GM18873 (cell line): ENCODE results near the gene ATP1A3.
"Not testable (repeated sequence)": the region's sequence is repeated elsewhere in the genome, so short reads cannot be mapped to it uniquely, and the experiment has no call there.

Source experiments
- ATAC-seq: cut with Tn5 transposase; IDR thresholded peaks from one replicate; pipeline ENCODE4 v1.9.1; 2021; ENCODE audit warnings: mild to moderate bottlenecking, moderate library complexity, moderate number of reproducible peaks; ENCODE audit not compliant: unreplicated experiment, low FRiP score

The ATP1A3 gene

DNA sequence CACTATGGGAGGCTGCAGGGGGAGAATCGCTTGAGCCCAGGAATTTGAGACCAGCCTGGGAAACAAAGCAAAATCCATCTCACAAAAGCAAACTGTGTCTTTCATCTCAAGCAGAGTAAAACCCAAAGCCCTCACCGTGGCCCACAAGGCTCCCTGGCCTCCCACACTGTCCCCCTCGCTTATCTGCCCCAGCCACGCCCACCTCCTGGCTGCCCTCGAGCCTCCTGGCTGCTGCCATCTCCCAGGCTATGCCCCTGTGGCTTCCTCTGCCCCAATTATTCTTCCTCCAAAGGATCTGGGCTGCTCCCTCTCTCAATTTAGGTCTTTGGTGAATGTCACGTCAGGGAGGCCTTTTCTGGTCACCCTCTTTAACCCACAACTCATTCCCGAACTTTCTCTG lies 38.5 kb downstream of the ATP1A3 start:
- ATAC-seq: no peak

DNA sequence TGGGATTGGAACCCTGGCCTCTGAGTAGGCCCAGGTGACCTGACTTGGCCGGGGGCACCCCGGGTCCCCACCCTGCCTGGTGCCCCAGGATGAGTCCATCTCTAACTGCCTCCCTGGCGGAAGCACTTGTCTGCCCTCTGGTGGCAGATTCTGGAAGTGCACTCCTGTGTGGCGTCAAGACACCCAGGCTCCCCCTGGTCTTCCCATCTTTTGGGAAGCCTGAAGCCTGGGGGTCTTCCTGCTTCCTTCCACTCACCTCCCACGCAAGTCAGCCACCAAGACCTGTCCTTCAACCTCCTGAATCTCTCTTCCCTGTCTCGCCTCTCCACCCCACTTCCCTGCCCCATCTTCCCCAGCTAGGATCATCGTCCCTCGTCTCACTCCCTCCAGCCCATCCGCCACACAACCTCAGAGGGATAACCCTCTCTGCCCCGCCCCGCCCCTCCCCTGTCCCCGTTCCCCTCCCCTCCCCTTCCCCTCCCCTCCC lies 42.3 kb downstream of the ATP1A3 start:
- ATAC-seq: no peak

DNA sequence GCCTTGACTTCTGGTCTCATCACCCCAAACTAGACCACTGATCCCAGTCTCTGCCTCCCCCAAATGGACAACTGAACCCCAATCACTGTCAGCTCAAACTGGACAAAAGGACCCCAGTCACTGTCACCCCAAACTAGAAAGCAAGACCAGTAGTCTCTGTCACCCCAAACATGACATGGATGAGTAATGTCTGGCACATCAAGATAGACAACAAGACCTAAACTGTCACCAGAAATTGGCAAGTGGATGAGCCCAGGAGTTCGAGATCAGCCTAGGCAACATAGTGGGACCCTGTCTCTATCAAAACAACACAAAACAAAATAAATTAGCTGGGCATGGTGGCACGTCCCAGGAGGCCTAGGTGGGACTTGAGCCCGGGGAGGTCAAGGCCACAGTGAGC lies 46.9 kb downstream of the ATP1A3 start:
- no peak for ATAC-seq

DNA sequence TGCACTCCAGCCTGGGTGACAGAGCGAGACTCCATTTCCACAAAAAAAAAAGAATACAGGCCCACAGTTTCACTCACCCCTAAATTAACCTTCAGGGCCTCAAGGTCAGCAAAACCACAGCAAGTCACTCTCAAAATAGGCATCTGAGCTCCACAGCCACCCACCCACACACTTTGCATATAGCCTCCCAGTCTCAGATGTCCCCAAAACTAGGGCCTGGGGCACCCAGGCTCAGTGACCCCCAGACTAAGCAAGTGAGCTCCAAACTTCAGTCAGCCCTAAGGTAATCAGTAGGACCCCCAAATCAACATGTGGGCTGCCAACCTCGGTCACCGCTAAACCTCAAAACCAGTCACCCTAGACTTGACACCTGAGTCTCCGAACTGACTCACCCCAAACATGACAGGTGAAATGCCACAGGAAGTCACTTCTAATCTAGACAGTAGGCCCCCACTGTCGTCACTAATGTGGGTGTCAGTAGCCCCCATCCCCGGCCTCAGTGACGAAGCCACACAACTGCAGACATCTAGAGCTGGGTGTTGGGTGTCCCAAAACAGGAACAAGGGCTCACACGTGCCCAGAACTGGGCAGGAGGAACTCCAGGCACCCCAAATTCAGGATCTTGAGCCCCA lies 48.8 kb downstream of the ATP1A3 start:
- ATAC-seq: peak; percentile 68

DNA sequence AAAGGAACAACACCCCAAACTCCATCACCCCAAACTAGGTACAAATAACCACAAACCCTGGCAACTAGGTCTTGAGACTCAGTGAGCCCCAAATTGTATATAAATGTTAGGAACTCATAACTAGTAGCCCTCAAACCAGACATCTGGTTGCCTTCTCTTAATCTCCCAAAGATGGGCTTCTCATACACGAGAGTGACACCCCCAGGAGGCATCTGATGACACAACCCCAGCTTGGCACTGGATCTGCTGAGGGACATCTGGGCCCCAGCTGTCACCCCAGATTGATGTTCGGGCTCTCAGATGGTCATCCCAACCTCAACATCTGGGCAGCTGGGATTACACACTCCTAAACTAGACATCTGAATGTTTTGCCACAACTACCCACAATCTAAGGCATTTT lies 49.7 kb downstream of the ATP1A3 start:
- ATAC-seq: no peak

DNA sequence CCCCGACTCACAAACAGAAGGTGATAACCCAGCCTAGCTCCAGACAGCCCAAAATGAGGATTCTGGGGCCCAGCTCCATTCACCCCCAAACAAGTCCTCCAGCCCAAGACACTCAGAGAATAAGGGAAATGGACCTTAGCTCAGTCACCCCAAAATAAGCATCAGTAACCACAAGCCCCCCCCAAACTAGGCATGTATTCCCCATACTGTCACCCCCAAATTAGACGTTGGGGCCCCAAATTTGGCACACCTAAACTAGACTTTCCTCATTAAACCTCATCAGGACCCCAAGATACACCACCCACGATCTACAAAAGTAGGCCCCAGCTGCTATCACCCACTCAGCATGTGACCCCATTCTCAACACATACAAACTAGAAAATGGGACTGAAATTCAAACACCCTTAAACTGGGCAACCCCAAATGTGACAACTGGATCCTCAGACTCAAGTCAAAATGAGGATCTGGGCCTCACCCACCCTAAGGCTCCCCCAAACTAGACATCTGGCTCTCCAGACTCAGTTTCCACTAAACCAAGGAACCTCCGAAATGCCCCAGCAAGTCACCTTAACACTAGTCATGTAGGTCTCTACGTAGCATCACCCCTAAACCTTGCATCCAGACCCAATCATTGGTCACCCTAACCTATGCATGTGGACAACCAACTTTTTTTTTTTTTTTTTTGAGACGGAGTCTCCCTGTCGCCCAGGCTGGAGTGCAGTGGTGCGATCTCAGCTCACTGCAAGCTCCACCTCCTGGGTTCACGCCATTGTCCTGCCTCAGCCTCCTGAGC lies 52.4 kb downstream of the ATP1A3 start:
- ATAC-seq: no peak

DNA sequence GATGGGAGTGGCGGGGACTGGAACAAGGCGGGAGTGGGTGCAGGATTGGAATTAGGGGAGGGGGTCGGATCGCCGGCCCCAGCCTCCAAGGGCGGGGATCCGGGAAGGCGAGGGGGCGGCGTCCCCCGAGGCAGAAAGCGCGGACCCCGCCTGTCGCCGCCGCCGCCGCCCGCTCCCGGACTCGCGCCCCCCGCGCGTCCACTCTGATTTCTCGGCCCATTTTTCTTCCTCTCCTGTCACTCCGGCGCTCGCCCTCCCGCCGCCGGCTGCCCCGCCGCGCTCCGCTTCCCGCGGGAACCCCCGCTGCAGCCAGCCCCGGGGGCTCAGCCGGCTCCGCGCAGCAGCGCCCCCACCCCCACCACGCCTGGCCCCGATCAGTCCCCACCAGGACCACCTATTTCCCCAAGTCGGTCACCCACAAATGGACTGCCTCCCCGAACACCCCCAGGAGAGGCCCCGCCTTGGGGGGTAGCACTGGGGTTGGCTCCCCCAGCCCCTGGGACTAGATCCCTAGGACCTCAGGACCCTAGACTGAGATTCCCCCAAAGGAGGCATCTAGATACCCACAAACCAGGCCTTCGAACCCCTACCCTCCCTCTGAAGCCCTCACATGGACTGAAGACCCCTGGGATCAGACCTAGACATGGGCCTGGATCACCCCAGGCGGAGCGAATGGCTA lies 53.2 kb downstream of the ATP1A3 start:
- ATAC-seq: no peak

DNA sequence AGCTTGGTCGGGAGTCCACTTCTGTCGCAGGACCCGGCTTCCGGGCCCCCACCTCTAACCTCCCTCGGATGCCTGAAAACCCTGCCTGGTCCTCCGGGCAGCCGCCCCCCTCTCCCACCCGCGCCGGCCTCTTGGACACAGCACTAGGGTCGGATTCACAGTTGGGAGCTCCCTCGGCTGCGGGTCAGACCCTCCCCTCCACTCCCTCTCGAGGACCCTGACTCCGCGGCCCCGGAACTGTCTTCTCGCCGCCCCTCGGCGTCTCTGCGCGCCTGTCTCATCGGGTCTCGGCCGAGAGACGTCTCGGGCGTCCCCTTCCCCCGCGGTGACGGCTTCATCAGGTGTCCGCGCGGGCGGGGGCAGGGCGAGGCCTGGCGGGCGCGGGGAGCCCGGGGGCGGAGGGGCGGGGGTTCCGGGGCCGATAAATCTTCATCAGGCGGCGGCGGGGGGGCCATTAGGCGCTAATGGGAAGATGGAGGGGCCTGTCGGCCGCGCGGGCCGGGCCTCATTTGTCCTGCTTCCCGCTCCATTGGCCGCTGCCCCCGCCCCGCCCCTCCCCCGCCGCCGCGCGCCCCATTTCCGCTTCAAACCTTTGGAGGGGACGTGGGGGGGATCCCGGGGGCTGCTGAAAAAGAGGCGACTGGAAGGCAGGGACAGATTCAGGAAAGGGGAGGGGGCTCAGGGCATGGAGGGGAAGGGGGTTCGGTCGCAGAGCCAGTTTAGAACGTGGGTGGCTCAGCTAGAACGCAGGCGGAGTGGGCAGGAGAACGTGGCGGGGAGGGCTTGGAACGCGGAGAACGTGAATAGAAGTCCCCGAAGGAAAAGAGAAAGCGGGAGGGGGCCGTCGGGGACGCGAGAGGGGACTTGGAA lies 53.9 kb downstream of the ATP1A3 start:
- ATAC-seq: no peak

DNA sequence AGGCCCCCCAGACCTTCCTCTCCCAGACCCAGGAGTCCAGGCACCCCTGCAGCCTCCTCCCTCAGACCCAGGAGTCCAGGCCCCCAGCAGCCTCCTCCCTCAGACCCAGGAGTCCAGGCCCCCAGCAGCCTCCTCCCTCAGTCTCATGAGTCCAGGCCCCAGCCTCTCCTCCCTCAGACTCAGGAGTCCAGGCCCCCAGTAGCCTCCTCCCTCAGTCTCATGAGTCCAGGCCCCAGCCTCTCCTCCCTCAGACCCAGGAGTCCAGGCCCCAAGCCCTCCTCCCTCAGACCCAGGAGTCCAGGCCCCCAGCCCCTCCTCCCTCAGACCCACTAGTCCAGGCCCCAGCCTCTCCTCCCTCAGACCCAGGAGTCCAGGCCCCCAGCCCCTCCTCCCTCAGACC lies 54.8 kb downstream of the ATP1A3 start:
- ATAC-seq: not testable (repeated sequence)

DNA sequence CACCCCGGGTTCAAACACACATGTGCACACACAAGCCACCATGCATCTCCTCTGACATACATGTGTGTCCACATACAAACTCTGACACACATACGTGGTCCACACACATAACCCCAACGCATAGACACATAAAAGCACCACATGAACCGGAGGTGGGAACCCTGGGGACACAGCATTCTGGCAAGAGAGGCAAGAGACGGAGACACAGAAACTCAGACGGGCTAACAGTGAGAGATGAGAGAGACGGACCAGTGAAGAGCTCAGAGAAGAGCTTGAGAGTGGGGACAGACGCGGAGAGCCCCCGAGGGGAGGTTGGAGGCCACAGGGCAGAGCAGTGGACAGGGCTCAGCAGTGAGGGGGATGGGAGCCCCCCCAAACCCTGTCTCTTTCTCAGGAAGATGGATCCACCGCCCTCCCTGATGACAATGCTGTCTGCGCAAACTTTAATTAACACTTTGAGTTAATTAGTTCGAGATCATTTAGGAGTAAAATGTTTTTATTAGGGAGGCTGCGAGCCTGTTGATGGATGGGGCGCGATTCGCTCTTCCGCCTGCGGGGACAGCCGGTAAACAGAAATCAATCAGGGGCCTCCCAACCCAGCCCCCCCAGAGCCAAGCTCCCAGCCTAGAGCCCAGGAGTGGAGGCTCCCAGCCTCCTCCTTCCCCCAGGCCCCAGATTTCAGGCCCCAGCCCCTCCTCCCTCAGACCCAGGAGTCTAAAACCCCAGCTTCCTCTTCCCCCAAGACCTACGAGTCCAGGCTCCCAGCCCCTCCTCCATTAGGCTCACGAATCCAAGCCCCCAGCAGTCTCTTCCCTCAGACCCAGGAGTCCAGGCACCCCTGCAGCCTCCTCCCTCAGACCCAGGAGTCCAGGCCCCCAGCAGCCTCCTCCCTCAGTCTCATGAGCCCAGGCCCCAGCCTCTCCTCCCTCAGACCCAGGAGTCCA lies 56.2 kb downstream of the ATP1A3 start:
- no peak for ATAC-seq

DNA sequence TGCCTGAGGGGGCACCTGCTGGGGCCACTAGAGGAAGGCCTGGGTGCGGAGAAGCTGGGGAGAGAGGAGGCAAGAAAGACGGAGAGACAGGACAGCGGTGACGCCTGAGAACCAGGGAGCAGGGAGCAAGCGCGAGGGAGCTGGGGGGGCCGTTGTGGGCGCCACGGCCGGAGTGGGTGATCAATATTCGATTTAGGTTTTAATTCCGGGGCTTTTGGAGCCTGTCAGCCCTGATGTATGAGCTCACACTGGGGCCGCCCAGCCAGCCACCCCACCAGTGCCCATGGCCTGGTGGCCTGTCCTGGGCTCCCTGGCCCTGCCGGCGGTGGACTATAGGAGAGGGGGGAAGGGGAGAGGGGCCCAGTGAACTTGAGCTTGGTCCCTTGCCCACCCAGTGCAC lies 57.1 kb downstream of the ATP1A3 start:
- no peak for ATAC-seq

DNA sequence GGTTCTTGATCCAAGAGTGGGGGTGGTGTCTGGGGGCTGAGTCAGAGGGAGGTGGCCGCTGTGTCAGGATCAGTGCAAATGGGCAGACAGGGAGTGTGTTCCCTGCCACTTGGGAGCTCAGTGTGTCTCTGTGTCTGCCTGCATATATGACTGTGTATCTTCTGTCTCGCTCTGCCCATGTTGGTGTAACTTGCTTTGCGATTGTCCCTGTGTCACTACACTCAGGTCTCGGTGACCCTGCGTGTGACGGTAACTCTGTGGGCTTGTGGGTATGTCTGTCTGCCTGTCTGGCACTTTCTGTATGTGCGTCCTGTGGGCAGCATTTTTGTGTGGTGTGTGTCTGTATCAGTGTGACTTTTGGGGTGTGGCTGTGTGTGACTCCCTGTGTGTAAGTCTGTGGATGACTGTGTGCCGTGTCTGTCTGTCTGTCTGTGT lies 57.6 kb downstream of the ATP1A3 start:
- ATAC-seq: no peak

DNA sequence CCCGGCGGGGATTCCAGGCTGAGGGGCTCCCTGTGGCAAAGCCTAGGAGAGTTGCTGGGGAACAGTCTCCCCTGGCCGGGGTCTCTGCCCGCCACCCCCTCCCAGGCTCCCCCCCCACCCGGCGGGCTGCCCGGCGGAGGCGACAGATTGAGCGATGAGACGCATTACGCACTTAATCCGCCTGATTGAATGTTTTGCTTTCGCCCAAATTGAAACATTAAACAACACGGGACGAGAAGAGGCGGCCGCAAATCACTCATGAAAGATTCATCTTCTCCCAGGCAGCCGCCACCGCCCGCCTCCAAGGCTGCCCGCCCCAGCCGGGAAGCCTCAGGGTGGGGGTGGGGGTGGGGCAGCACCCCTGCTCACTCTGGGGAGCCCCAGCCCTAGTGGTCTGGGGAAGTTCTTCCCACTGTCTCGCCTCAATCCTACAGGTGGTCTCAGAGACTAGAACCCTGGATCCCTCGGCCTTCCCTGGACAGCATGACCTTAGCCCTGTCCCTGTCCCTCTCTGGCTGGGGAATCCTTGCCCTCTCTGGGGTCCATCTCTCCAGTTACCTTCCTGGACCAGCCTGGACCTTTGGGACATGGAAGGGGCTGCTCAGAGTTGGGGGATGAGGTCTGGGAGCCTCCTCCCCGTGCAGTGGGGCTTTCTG lies 58.1 kb downstream of the ATP1A3 start:
- ATAC-seq: no peak

DNA sequence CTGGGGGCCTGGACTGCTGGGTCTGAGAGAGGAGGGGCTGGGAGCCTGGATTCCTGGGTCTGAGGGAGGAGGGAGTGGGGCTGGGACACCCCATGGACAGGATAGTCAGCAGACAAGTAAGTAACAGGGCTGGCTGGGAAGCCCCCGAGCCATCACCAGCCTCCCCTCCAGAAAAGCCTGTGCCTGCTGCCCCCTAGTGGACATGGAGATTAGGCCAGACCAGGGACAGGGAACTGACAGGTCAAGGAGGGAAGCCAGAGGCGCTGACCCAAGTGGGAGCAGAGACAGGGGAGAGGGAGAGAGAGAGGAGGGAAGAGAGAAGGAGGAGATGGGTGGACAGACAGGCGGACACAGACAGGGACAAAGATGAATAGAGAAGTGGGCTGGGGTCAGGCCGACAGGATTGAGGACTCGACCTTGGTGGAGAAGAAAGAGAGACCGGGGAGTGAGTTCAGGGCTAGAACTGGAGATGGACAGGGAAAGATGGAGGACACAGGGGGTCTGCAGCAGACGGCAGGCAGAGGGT lies 59.1 kb downstream of the ATP1A3 start:
- no peak for ATAC-seq

DNA sequence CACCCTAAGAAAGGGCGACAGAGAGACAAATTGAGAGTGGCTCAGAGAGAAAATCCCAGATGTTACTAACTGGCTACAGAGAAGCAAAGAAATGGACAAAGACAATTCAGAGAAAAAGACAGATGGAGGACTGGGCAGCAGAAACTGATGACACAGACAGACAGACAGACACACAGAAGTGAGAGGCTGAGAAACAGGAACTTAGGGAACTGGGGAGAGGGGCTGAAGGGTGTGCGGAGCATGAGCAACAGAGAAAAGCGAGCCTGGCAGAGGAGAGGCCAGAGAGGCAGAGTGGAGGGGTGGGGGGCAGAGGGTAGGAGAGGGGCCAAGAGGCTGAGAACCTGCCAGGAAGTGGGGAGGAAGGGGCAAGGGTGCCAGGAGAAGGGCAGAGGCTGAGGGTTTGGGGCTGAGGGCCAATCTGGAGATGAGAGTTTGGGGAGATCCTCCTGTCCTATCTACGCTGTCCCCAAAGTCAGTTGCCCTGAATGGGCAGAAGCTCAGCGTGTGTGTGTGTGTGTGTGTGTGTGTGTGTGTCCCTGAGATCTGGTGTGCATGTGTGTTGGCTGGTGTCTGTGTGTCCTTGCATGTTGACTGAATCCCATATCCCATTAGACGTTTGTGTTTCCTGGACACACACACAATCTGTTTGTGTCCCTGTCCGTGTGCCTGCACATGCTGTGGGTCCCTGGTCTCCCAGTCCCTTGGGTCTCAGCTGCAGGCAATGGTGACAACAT lies 60.2 kb downstream of the ATP1A3 start:
- ATAC-seq: no peak

DNA sequence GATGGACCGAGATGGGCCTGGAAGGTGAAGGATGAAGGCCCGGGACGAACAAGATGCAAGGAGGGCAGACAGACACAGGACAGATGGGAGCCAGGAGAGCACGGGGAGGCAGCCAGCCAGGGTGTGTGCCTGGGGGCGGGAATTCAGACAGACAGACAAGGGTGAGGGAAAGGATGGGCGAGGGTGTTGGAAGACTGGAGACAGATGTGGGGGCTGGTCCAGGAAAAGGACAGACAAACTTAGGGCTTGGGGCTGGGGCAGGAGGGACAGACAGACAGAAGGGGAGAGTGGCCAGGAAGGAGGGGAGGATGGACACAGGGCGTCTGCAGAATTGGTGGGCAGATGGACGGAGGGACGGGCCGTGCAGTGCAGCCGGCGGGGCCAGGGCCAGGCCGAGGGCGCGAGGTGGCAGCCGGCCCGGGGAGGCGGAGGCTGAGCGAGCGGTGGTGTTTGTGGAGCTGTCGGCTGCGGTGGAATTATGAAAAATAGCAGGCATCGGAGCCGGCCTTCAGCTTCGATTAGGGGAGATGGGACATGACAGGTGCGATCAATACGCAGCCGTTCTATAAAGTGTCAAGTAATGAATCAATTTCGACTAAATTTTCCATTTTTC lies 61.2 kb downstream of the ATP1A3 start:
- ATAC-seq: no peak

DNA sequence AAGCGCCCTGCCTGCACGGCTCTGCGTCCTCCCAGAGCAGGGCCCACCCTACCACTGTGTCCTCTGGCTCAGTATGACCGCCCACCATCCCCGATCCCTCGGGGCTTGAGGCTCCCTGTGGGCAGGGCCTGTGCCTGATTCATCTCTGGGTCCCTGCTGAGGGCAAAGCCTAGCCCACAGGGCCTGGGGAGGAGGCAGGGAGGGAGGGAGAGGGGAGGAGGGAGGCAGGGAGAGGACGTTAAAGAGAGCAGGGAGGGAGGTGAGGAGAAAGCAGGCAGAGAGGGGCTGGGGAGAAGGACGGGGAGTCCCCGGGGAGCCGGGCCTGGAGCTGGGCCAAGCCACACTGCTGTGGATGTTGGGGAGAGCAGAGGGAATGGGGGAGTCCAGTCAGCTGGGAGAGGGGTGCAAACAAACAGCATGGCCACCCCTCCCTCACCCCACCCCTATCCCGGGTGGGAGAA lies 61.7 kb downstream of the ATP1A3 start:
- no peak for ATAC-seq
